IMR-90 (cell line): Measurements from ENCODE around the gene SLC38A1. TPM values are rescaled to one million over a fixed set of nuclear protein-coding genes. Genes with fewer than 3 reads are reported as not detected.

Experiments
- ATAC-seq: fragments of 200-7000 bp; cut with Tn5 transposase; 2 replicates; pipeline ENCODE4 v1.9.1; 2020; ENCODE audit warnings: low read depth, mild to moderate bottlenecking, moderate library complexity
- BruUV-seq: library from RNA; stranded (reverse); fragments of 400-500 nt; replicated peaks from 2 replicates; lab custom pipeline; 2021; lab: Mats Ljungman, UMichigan
- CTCF ChIA-PET: fragments of 300-600 bp; formaldehyde crosslinking; extraction: SDS; loops from one replicate; lab custom pipeline; 2021; ENCODE audit warnings: antibody characterized with exemption; lab: Yijun Ruan, JAX
- POLR2A ChIA-PET: fragments of 300-600 bp; sonication (Branson Sonifier 250); formaldehyde crosslinking; loops from one replicate; lab custom pipeline; 2022; ENCODE audit warnings: antibody characterized with exemption; ENCODE audit not compliant: unreplicated experiment; lab: Charles Lee
- DNase-seq: peaks from one replicate; pipeline ENCODE4 v3.0.0; 2013
- H2AFZ ChIP-seq: replicated peaks from 2 replicates; pipeline ENCODE3; 2013; ENCODE audit warnings: low read length, mild to moderate bottlenecking; ENCODE audit not compliant: poor library complexity
- H2AK5ac ChIP-seq: 2 replicates; pipeline ENCODE4 v1.6.1; 2013; ENCODE audit warnings: low read depth, low read length, inconsistent platforms
- H2AK9ac ChIP-seq: replicated peaks from 2 replicates; pipeline ENCODE3; 2013; ENCODE audit warnings: mild to moderate bottlenecking, low read depth, low read length, moderate library complexity; ENCODE audit not compliant: poor library complexity
- H2BK120ac ChIP-seq: 2 replicates; pipeline ENCODE4 v1.6.1; 2013; ENCODE audit warnings: low read depth, low read length, inconsistent platforms
- H2BK15ac ChIP-seq: 3 replicates; pipeline ENCODE4 v1.6.1; 2013; ENCODE audit warnings: low read depth, low read length, inconsistent platforms
- H2BK20ac ChIP-seq: 2 replicates; pipeline ENCODE4 v1.6.1; 2013; ENCODE audit warnings: low read depth, mild to moderate bottlenecking, inconsistent platforms, low read length, moderate library complexity
- H2BK5ac ChIP-seq: 2 replicates; pipeline ENCODE4 v1.6.1; 2013; ENCODE audit warnings: mild to moderate bottlenecking, low read depth, low read length, inconsistent platforms; ENCODE audit not compliant: poor library complexity, severe bottlenecking
- H3K14ac ChIP-seq: replicated peaks from 2 replicates; pipeline ENCODE4 v1.6.1; 2013; ENCODE audit warnings: low read depth, low read length, inconsistent platforms
- H3K18ac ChIP-seq: 2 replicates; pipeline ENCODE4 v1.6.1; 2013; ENCODE audit warnings: low read depth, low read length, control low read depth
- H3K23ac ChIP-seq: 2 replicates; pipeline ENCODE4 v1.6.1; 2013; ENCODE audit warnings: low read depth, low read length, inconsistent platforms
- H3K27ac ChIP-seq: 2 replicates; pipeline ENCODE4 v1.5.1; 2013; ENCODE audit warnings: mild to moderate bottlenecking, control low read depth, low read length; ENCODE audit not compliant: insufficient read depth
- H3K27me3 ChIP-seq: 2 replicates; pipeline ENCODE4 v1.6.1; 2013; ENCODE audit warnings: low read length; ENCODE audit not compliant: control insufficient read depth, insufficient read depth
- H3K36me3 ChIP-seq: 2 replicates; pipeline ENCODE4 v1.6.1; 2013; ENCODE audit warnings: low read length, mixed read lengths; ENCODE audit not compliant: control insufficient read depth, insufficient read depth
- H3K4ac ChIP-seq: 2 replicates; pipeline ENCODE4 v1.6.1; 2013; ENCODE audit warnings: low read depth, low read length, inconsistent platforms
- H3K4me1 ChIP-seq: 2 replicates; pipeline ENCODE4 v1.6.1; 2013; ENCODE audit warnings: low read length, mixed read lengths; ENCODE audit not compliant: control insufficient read depth, insufficient read depth
- H3K4me2 ChIP-seq: 2 replicates; pipeline ENCODE4 v1.6.1; 2013; ENCODE audit warnings: low read depth, mild to moderate bottlenecking, control low read depth, low read length, moderate library complexity
- H3K4me3 ChIP-seq: 2 replicates; pipeline ENCODE4 v1.5.1; 2013; ENCODE audit warnings: low read depth, mild to moderate bottlenecking, control low read depth, low read length, moderate library complexity; ENCODE audit not compliant: insufficient read depth
- H3K56ac ChIP-seq: 2 replicates; pipeline ENCODE4 v1.6.1; 2013; ENCODE audit warnings: low read length, inconsistent platforms; ENCODE audit not compliant: insufficient read depth; ENCODE audit errors: extremely low read depth
- H3K79me1 ChIP-seq, 2 experiments: 2 replicates each; pipeline ENCODE4 v1.6.1; 2013; ENCODE audit warnings: low read length in 2 of 2, inconsistent platforms in 1 of 2, low read depth in 1 of 2
- H3K9ac ChIP-seq: 2 replicates; pipeline ENCODE4 v1.6.1; 2013; ENCODE audit warnings: low read depth, low read length, control low read depth
- H3K9me1 ChIP-seq: 2 replicates; pipeline ENCODE4 v1.6.1; 2013; ENCODE audit warnings: low read length, inconsistent platforms; ENCODE audit not compliant: insufficient read depth
- H3K9me3 ChIP-seq: 2 replicates; pipeline ENCODE4 v1.6.1; 2013; ENCODE audit warnings: low read length; ENCODE audit not compliant: control insufficient read depth, insufficient read depth
- H4K20me1 ChIP-seq: 2 replicates; pipeline ENCODE4 v1.6.1; 2013; ENCODE audit warnings: low read length, inconsistent platforms; ENCODE audit not compliant: insufficient read depth
- H4K5ac ChIP-seq: 2 replicates; pipeline ENCODE4 v1.6.1; 2013; ENCODE audit warnings: mild to moderate bottlenecking, low read depth, low read length, control low read depth
- H4K8ac ChIP-seq, 2 experiments: 2 replicates each; pipeline ENCODE4 v1.6.1; 2013; ENCODE audit warnings: low read depth in 2 of 2, low read length in 2 of 2, control low read depth in 1 of 2, inconsistent platforms in 1 of 2
- H4K91ac ChIP-seq: 2 replicates; pipeline ENCODE4 v1.6.1; 2013; ENCODE audit warnings: low read depth, low read length, inconsistent platforms; ENCODE audit not compliant: insufficient read depth
- FOS ChIP-seq: fragments of 150-350 bp; IDR thresholded peaks from 2 replicates; pipeline ENCODE4 v1.6.1; 2016; ENCODE audit warnings: low read depth, low read length
- RAD21 ChIP-seq: IDR thresholded peaks from 2 replicates; pipeline ENCODE4 v1.6.1; 2012; ENCODE audit warnings: low read length, improper control_type of control experiment
- WGBS, 2 experiments: methylation state at CpG; one replicate each; pipeline versions ENCODE4 v1.1.5 to v1.1.7; 2013; ENCODE audit warnings: missing lambda C conversion rate in 2 of 2; ENCODE audit not compliant: insufficient read length in 1 of 2; ENCODE audit errors: extremely low coverage in 2 of 2; 5-methylcytosine and 5-hydroxymethylcytosine counted together
- dilution Hi-C: fragments of 300-500 bp; cut with HindIII; formaldehyde crosslinking; loops from one replicate; pipeline ENCODE4 v1.14.3; 2018; ENCODE audit warnings: low sequenced_read_pairs; ENCODE audit not compliant: unreplicated experiment
- in situ Hi-C: fragments of 300-500 bp; cut with MboI; formaldehyde crosslinking; loops from 3 replicates; pipeline ENCODE4 v1.14.3; 2019; ENCODE audit warnings: low sequenced_read_pairs, inconsistent platforms, mixed read lengths
- intact Hi-C: fragments of 100-400 bp; cut with micrococcal nuclease; formaldehyde crosslinking; loops from 2 replicates; pipeline ENCODE4 v1.10.0; 2022
- polyA plus RNA-seq, 3 experiments: library from polyadenylated mRNA; depleted of rRNA; stranded (reverse); fragments of >200 nt; gene quantifications; 2 replicates each; pipeline ENCODE4 v1.2.3, GENCODE V29; 2012; ENCODE audit warnings: low replicate concordance in 1 of 3
- total RNA-seq: library from RNA; depleted of rRNA; stranded (reverse); fragments of >200 nt; gene quantifications from 2 replicates; pipeline ENCODE4 v1.2.3, GENCODE V29; 2012

Gene SLC38A1
- total and polyA plus RNA-seq, 2 of the 4 experiments (the other 2 are of a cell fraction): 22.8 to 61.5 TPM

DNA sequence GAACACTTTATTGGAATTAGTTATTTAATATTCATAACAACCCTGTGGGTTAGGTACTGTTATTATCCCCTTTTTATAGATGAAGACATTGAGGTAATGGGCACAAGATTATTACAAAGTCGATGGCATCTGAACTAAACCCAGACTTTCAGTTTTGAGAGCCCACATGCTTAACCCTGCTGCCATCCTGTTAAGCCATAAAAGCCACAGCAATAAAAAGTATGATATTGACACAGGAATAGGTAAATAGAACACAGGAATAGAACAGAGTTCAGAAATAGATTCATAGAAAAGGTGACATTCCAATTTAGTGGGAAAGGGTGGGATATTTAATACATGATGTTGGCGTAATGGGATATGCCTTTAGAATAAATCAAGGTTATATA is 119.8 kb downstream of the SLC38A1 start:
- Histone ChIP-seq H3K79me1 (no peaks in the 10 kb centered on the region), H3K27ac (no peak overlapping the region), H2AK9ac (no peak overlapping the region), H4K5ac (no peak overlapping the region), H3K4me3 (no peak overlapping the region), H4K20me1 (no peaks in the 10 kb centered on the region), H2BK120ac (no peak overlapping the region), H3K36me3 (no peaks in the 10 kb centered on the region), H2BK20ac (no peak overlapping the region), H4K8ac (no peak overlapping the region), H2AK5ac (no peak overlapping the region), H3K23ac (no peak overlapping the region), H3K27me3 (peaks cover 3% of the 10 kb centered on the region; the same call in 1 of the 2 replicates), H3K9me3 (no peaks in the 10 kb centered on the region), H3K14ac (no peak overlapping the region), H4K91ac (no peak overlapping the region), H3K9ac (no peak overlapping the region), H2BK15ac (no peak overlapping the region), H3K4me1 (no peaks in the 10 kb centered on the region), H3K4me2 (no peak overlapping the region), H3K18ac (no peak overlapping the region), H3K56ac (no peak overlapping the region), H2BK5ac (no peak overlapping the region), H2AFZ (no peak overlapping the region), H3K9me1 (no peaks in the 10 kb centered on the region), H3K4ac (no peak overlapping the region)
- CTCF ChIA-PET: no interaction called here
- in situ Hi-C loops (no loop called here), dilution Hi-C loops (no loop called here), intact Hi-C loops (no loop called here)
- POLR2A ChIA-PET: no interaction called here
- ATAC-seq (no peak), DNase-seq (no peak)
- BruUV-seq: no TSS peak
- TF ChIP-seq RAD21: no peak
- no peak for TF ChIP-seq FOS
- WGBS, 2 experiments: no CpG with 5 or more reads among the region's 2 CpGs
